ENCODE data around the gene AGBL5. TPM values are rescaled to one million over a fixed set of nuclear protein-coding genes. Genes with fewer than 3 reads are reported as not detected.

AGBL5 gene
- total RNA-seq, 2 experiments from 2014 or later: 37.4 to 42.0 TPM

GRCh38 chr2:27086724-27087593 lies 35.5 kb downstream of the AGBL5 start, which contains the start of gene KHK:
Gene KHK, plus strand, starts transcription at chr2:27086772. Its CDS starts 488 bp downstream, at chr2:27087260.
- H3K4me2 ChIP-seq (ENCODE audit: low read length): peak within 1 kb of the TSS; percentile 99
- intact Hi-C loops (cut with micrococcal nuclease; ENCODE audit: unreplicated experiment): loop anchor here (1.0 to 2.0 kb wide), 5 partner anchors 16 to 126 kb away; partner anchors contain the start of genes AGBL5, ATRAID, OST4 and SLC5A6
- H3K27ac ChIP-seq (ENCODE audit: low read depth, low read length, poor library complexity, severe bottlenecking): peak within 1 kb of the TSS; percentile 38
- peaks cover 39% of the 10 kb centered on the region for H3K4me1 ChIP-seq (ENCODE audit: insufficient read depth, low read length, poor library complexity, severe bottlenecking)
- no peaks in the 10 kb centered on the region for H4K20me1 ChIP-seq (ENCODE audit: insufficient read depth, low read length)
- CTCF ChIA-PET (ENCODE audit: unreplicated experiment): interaction anchor here (0.6 to 1.5 kb wide), 6 partner anchors 9 to 216 kb away, joined by 3 to 5 read pairs (median 3); no protein-coding TSS in a partner anchor
- BruUV-seq (replicated peaks): TSS peak; percentile 67
- POLR2A ChIA-PET: interaction anchor here (0.7 to 2.0 kb wide), 9 partner anchors 9 to 216 kb away, joined by 3 to 9 read pairs (median 4); partner anchors contain the start of gene AGBL5
- no peaks in the 10 kb centered on the region for H3K9me2 ChIP-seq (ENCODE audit: insufficient read depth, low read length)
- H3K36me3 ChIP-seq (ENCODE audit: insufficient read depth, low read length): no peaks in the 10 kb centered on the region
- no peaks in the 10 kb centered on the region for H3K79me2 ChIP-seq (ENCODE audit: insufficient read depth, low read depth, low read length)
- TF ChIP-seq CTCF (conservative IDR thresholded peaks at IDR 0.05; ENCODE audit: low read length) (no peak; the same call in 1 of the 2 replicates), EZH2phosphoT487 (IDR thresholded peaks at IDR 0.05; ENCODE audit: borderline replicate concordance, low read depth, low read length) (no peak)
- no peaks in the 10 kb centered on the region for H3K9me3 ChIP-seq (ENCODE audit: low read length)
- peak within 1 kb of the TSS; percentile 88 for H2AFZ ChIP-seq (ENCODE audit: low read length)
- DNase-seq (ENCODE audit: low spot score): no peak
- H3K4me3 ChIP-seq (ENCODE audit: low read depth, low read length, poor library complexity, severe bottlenecking): peak within 1 kb of the TSS; percentile 73

- peaks cover 35% of the 10 kb centered on the region for H3K4me1 ChIP-seq (ENCODE audit: insufficient read depth, low read length, poor library complexity, severe bottlenecking)
- H3K27ac ChIP-seq (ENCODE audit: low read depth, low read length, poor library complexity, severe bottlenecking): no peak overlapping the region
- no peaks in the 10 kb centered on the region for H4K20me1 ChIP-seq (ENCODE audit: insufficient read depth, low read length)
- no peak overlapping the region for H2AFZ ChIP-seq (ENCODE audit: low read length)
- ChIA-PET POLR2A (interaction anchor here (0.6 to 2.0 kb wide), 13 partner anchors 8 to 341 kb away, joined by 3 to 9 read pairs (median 3); partner anchors contain the start of gene AGBL5), CTCF (ENCODE audit: unreplicated experiment) (interaction anchor here (1.1 to 1.5 kb wide), 4 partner anchors 8 to 37 kb away, joined by 3 to 5 read pairs (median 4); no protein-coding TSS in a partner anchor)
- TF ChIP-seq EZH2phosphoT487 (IDR thresholded peaks at IDR 0.05; ENCODE audit: borderline replicate concordance, low read depth, low read length) (no peak), CTCF (conservative IDR thresholded peaks at IDR 0.05; ENCODE audit: low read length) (no peak)
- H3K36me3 ChIP-seq (ENCODE audit: insufficient read depth, low read length): no peaks in the 10 kb centered on the region
- no peaks in the 10 kb centered on the region for H3K9me3 ChIP-seq (ENCODE audit: low read length)
- H3K4me3 ChIP-seq (ENCODE audit: low read depth, low read length, poor library complexity, severe bottlenecking): peak overlapping the region; percentile 73
- no TSS peak for BruUV-seq (replicated peaks)
- H3K9me2 ChIP-seq (ENCODE audit: insufficient read depth, low read length): no peaks in the 10 kb centered on the region
- intact Hi-C loops (cut with micrococcal nuclease; ENCODE audit: unreplicated experiment): loop anchor here (2.0 kb wide), 2 partner anchors 55 to 127 kb away; partner anchors contain the start of gene TMEM214
- no peaks in the 10 kb centered on the region for H3K79me2 ChIP-seq (ENCODE audit: insufficient read depth, low read depth, low read length)
- H3K4me2 ChIP-seq (ENCODE audit: low read length): peak overlapping the region; percentile 99
- no peak for DNase-seq (ENCODE audit: low spot score)
Measured at GRCh38 chr2:27087823-27088410, 36.4 kb downstream of the AGBL5 start.

All from OCI-LY7 (cell line).